ENCODE results near the gene QRICH2.

Gene QRICH2

DNA sequence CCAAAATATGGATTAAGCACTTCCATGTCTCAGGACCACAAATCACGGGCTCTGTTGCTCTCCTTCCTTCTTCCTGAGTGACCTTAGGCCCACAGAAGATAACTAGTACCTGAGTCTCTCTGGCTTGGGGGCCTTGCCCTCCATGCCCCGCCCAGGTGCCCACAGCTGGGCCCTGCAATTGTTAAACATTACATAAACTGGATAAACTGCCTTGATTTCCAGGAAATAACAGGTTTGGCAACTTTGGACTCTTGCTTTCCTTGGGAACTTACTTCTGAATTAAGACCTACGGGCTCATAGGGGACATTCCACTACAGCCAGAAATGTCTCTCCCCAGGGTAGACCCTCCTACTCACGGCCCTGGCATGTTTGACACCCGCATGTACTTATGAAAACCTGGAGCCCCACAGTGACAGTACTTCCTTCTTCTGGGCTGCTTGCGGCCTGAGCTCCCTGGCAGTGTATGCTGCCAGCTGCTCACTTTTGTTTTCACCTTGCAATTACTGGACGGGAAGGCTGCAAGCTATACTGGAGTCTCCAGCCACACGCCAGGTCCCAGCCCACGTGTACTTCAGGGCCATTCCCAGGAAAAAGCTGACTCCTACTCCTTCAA lies 45.2 kb downstream of the QRICH2 start:
- TF ChIP-seq, protein P1, sequence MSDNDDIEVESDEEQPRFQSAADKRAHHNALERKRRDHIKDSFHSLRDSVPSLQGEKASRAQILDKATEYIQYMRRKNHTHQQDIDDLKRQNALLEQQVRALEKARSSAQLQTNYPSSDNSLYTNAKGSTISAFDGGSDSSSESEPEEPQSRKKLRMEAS (IDR thresholded peaks at IDR 0.05), result peak; percentile 18; the same call in 1 of the 2 replicates
- no peak for TF ChIP-seq RAD21 (IDR thresholded peaks at IDR 0.05; ENCODE audit: low read depth)
- no peak for TF ChIP-seq TCF12 (IDR thresholded peaks at IDR 0.05; ENCODE audit: low read depth)
- 0 out of 2 replicates have a peak, but pooled peaks have one; percentile 22 for TF ChIP-seq FOXM1 (IDR thresholded peaks at IDR 0.05; ENCODE audit: borderline replicate concordance, low read depth)
- TF ChIP-seq YY1 (IDR thresholded peaks at IDR 0.05; ENCODE audit: low read depth), result no peak

DNA sequence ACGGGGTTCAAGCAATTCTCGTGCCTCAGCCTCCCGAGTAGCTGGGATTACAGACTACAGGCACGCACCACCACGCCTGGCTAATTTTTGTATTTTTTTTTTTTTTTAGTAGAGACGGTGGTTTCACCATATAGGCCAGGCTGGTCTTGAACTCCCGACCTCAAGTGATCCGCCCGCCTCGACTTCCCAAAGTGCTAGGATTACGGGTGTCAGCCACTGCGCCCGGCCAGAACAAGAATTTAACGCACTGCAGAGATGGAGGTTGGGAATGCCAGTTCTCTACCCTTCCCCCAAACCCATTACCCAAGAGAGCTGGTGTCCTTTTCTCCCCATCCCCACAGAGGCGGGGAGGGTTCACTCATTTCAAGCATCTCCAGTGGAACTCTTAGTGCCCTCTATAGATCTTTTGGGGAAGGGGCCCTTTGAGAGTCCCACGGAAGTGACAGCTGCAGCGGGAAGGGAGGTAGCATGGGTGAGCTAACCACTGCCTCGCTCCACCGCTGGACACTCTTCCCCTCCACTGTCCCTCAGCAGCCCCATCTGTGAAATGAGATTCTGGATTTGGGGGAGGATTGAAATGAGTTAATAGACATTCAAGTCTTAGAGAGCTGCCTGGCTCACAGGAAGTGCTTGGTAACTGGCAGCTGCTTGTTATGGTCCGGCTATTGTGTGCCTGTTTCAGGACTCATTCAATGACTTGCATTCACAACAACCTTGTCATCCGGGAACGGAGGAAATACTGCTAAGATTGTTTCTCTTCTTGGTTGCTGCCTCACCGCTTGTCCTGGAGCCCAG lies 46.5 kb downstream of the QRICH2 start:
- no peak for TF ChIP-seq CREB1 (IDR thresholded peaks at IDR 0.05; ENCODE audit: low read depth)
- TF ChIP-seq, protein P2, sequence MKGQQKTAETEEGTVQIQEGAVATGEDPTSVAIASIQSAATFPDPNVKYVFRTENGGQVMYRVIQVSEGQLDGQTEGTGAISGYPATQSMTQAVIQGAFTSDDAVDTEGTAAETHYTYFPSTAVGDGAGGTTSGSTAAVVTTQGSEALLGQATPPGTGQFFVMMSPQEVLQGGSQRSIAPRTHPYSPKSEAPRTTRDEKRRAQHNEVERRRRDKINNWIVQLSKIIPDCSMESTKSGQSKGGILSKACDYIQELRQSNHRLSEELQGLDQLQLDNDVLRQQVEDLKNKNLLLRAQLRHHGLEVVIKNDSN (IDR thresholded peaks at IDR 0.05), result no peak
- TF ChIP-seq TAF1 (IDR thresholded peaks at IDR 0.05; ENCODE audit: low read depth), result no peak
- no peak for TF ChIP-seq ZBTB7A (IDR thresholded peaks at IDR 0.05; ENCODE audit: low read depth)
- TF ChIP-seq TCF12 (IDR thresholded peaks at IDR 0.05; ENCODE audit: low read depth), result no peak
- no peak for TF ChIP-seq RAD21 (IDR thresholded peaks at IDR 0.05; ENCODE audit: low read depth)
- TF ChIP-seq FOXM1 (IDR thresholded peaks at IDR 0.05; ENCODE audit: borderline replicate concordance, low read depth), result no peak
- no peak for TF ChIP-seq CEBPB (IDR thresholded peaks at IDR 0.05)
- TF ChIP-seq NFIC (IDR thresholded peaks at IDR 0.05), result no peak
- TF ChIP-seq, protein P3, sequence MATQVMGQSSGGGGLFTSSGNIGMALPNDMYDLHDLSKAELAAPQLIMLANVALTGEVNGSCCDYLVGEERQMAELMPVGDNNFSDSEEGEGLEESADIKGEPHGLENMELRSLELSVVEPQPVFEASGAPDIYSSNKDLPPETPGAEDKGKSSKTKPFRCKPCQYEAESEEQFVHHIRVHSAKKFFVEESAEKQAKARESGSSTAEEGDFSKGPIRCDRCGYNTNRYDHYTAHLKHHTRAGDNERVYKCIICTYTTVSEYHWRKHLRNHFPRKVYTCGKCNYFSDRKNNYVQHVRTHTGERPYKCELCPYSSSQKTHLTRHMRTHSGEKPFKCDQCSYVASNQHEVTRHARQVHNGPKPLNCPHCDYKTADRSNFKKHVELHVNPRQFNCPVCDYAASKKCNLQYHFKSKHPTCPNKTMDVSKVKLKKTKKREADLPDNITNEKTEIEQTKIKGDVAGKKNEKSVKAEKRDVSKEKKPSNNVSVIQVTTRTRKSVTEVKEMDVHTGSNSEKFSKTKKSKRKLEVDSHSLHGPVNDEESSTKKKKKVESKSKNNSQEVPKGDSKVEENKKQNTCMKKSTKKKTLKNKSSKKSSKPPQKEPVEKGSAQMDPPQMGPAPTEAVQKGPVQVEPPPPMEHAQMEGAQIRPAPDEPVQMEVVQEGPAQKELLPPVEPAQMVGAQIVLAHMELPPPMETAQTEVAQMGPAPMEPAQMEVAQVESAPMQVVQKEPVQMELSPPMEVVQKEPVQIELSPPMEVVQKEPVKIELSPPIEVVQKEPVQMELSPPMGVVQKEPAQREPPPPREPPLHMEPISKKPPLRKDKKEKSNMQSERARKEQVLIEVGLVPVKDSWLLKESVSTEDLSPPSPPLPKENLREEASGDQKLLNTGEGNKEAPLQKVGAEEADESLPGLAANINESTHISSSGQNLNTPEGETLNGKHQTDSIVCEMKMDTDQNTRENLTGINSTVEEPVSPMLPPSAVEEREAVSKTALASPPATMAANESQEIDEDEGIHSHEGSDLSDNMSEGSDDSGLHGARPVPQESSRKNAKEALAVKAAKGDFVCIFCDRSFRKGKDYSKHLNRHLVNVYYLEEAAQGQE (IDR thresholded peaks at IDR 0.05; ENCODE audit: low read depth), result no peak
- TF ChIP-seq YY1 (IDR thresholded peaks at IDR 0.05; ENCODE audit: low read depth), result no peak
- TF ChIP-seq EGR1 (IDR thresholded peaks at IDR 0.05), result no peak
- TF ChIP-seq EP300 (IDR thresholded peaks at IDR 0.05; ENCODE audit: borderline replicate concordance), result no peak

DNA sequence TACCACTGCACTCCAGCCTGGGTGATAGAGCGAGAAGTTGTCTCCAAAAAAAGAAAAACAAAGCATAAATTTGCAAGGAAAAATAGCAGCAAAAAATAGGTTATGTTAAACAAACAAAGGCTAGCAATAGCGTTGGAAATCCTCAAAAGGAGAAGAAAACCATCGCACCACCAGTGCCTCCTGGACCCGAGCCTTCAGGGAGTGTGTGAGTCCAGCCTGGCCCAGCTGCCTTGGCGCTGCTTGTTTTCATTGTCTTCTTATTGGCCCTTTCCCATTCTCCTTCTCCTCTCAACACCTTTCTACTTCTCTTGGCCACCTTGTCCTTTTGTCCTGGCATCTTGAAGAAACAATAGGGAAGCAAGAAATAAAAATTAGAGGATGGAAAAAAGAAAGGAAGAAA lies 47.4 kb downstream of the QRICH2 start:
- no peak for TF ChIP-seq TCF12 (IDR thresholded peaks at IDR 0.05; ENCODE audit: low read depth)
- TF ChIP-seq, protein P2 (IDR thresholded peaks at IDR 0.05), result no peak
- TF ChIP-seq, protein P1 (IDR thresholded peaks at IDR 0.05), result no peak
- no peak for TF ChIP-seq NFIC (IDR thresholded peaks at IDR 0.05)
- TF ChIP-seq YY1 (IDR thresholded peaks at IDR 0.05; ENCODE audit: low read depth), result no peak
- TF ChIP-seq CREB1 (IDR thresholded peaks at IDR 0.05; ENCODE audit: low read depth), result no peak
- TF ChIP-seq RAD21 (IDR thresholded peaks at IDR 0.05; ENCODE audit: low read depth), result no peak
- TF ChIP-seq TEAD4 (IDR thresholded peaks at IDR 0.05), result no peak
- no peak for TF ChIP-seq EP300 (IDR thresholded peaks at IDR 0.05; ENCODE audit: borderline replicate concordance)
- TF ChIP-seq, protein P3 (IDR thresholded peaks at IDR 0.05; ENCODE audit: low read depth), result no peak
- no peak for TF ChIP-seq FOXM1 (IDR thresholded peaks at IDR 0.05; ENCODE audit: borderline replicate concordance, low read depth)
- TF ChIP-seq CEBPB (IDR thresholded peaks at IDR 0.05), result no peak
- TF ChIP-seq ZBTB7A (IDR thresholded peaks at IDR 0.05; ENCODE audit: low read depth), result no peak
- TF ChIP-seq EGR1 (IDR thresholded peaks at IDR 0.05), result no peak
- no peak for TF ChIP-seq TAF1 (IDR thresholded peaks at IDR 0.05; ENCODE audit: low read depth)

DNA sequence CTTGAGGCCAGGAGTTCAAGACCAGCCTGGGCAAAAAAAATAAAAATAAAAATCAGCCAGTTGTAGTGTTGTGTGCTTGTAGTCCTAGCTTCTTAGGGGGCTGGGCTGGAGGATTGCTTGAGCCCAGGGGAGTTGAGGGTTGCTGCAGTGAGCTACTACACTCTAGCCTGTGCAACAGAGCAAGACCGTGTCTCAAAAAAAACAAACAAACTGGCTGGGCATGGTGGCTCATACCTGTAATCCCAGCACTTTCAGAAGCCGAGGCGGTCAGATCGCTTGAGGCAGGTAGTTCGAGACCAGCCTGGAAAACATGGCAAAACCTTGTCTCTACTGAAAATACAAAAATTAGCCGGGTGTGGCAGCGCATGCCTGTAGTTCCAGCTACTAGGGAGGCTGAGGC lies 47.9 kb downstream of the QRICH2 start:
- TF ChIP-seq TCF12 (IDR thresholded peaks at IDR 0.05; ENCODE audit: low read depth) (no peak), CEBPB (IDR thresholded peaks at IDR 0.05) (no peak), ZBTB7A (IDR thresholded peaks at IDR 0.05; ENCODE audit: low read depth) (no peak), NFIC (IDR thresholded peaks at IDR 0.05) (no peak), RAD21 (IDR thresholded peaks at IDR 0.05; ENCODE audit: low read depth) (no peak), EP300 (IDR thresholded peaks at IDR 0.05; ENCODE audit: borderline replicate concordance) (no peak), TAF1 (IDR thresholded peaks at IDR 0.05; ENCODE audit: low read depth) (no peak), CREB1 (IDR thresholded peaks at IDR 0.05; ENCODE audit: low read depth) (no peak), FOXM1 (IDR thresholded peaks at IDR 0.05; ENCODE audit: borderline replicate concordance, low read depth) (no peak), TEAD4 (IDR thresholded peaks at IDR 0.05) (no peak), EGR1 (IDR thresholded peaks at IDR 0.05) (no peak), YY1 (IDR thresholded peaks at IDR 0.05; ENCODE audit: low read depth) (no peak)
- TF ChIP-seq, protein P2 (IDR thresholded peaks at IDR 0.05), result no peak
- TF ChIP-seq, protein P1 (IDR thresholded peaks at IDR 0.05), result no peak
- TF ChIP-seq, protein P3 (IDR thresholded peaks at IDR 0.05; ENCODE audit: low read depth), result no peak
